ENCODE measurements around the gene FOXN4.

Gene FOXN4

DNA sequence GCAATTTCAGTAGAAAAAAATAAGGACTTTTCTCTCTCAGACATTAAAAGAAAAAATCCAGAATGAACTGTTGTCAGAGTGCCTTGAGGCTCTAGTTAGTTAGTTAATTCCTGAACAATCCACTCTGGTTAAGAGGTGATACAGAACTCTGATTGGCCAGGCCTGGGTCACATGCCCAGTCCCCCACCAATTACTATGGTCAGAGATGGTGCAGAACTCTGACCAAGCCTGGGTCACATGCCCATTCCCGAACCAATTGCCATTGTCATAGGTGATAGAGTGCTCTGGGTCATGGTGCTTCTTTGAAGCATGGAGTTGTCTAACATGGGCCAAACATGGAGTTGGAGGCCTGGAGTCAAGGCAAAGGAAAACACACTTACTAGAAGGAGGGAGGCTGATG lies 27.5 kb upstream of the FOXN4 start:
- H3K9me3 ChIP-seq (ENCODE audit: low read length) = no peaks in the 10 kb centered on the region
- H3K4me1 ChIP-seq (ENCODE audit: insufficient read depth, low read length, severe bottlenecking) = no peaks in the 10 kb centered on the region
- no peaks in the 10 kb centered on the region for H4K20me1 ChIP-seq (ENCODE audit: insufficient read depth, low read length)
- no peaks in the 10 kb centered on the region for H3K27me3 ChIP-seq (ENCODE audit: insufficient read depth, low read length)
- no peak overlapping the region for H3K4me3 ChIP-seq (ENCODE audit: low read depth, low read length, poor library complexity, severe bottlenecking)
- no peaks in the 10 kb centered on the region for H3K79me2 ChIP-seq (ENCODE audit: insufficient read depth, low read length)
- H3K27ac ChIP-seq (ENCODE audit: low read depth, low read length, poor library complexity, severe bottlenecking) = no peak overlapping the region
- no peak overlapping the region for H3K9ac ChIP-seq (ENCODE audit: low read length)
- H3K9me2 ChIP-seq (ENCODE audit: low read depth, low read length) = no peaks in the 10 kb centered on the region
- no peaks in the 10 kb centered on the region for H3F3A ChIP-seq (ENCODE audit: insufficient read depth, low read length)
- H2AFZ ChIP-seq (ENCODE audit: low read length) = no peak overlapping the region
- H3K4me2 ChIP-seq (ENCODE audit: low read length) = no peak overlapping the region
- H3K36me3 ChIP-seq (ENCODE audit: insufficient read depth, low read length) = no peaks in the 10 kb centered on the region
- TF ChIP-seq, protein P1, sequence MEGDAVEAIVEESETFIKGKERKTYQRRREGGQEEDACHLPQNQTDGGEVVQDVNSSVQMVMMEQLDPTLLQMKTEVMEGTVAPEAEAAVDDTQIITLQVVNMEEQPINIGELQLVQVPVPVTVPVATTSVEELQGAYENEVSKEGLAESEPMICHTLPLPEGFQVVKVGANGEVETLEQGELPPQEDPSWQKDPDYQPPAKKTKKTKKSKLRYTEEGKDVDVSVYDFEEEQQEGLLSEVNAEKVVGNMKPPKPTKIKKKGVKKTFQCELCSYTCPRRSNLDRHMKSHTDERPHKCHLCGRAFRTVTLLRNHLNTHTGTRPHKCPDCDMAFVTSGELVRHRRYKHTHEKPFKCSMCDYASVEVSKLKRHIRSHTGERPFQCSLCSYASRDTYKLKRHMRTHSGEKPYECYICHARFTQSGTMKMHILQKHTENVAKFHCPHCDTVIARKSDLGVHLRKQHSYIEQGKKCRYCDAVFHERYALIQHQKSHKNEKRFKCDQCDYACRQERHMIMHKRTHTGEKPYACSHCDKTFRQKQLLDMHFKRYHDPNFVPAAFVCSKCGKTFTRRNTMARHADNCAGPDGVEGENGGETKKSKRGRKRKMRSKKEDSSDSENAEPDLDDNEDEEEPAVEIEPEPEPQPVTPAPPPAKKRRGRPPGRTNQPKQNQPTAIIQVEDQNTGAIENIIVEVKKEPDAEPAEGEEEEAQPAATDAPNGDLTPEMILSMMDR (IDR thresholded peaks at IDR 0.05; ENCODE audit: low read length) = no peak
- no peak for TF ChIP-seq EZH2 (IDR thresholded peaks at IDR 0.05; ENCODE audit: borderline replicate concordance, low read length)

DNA sequence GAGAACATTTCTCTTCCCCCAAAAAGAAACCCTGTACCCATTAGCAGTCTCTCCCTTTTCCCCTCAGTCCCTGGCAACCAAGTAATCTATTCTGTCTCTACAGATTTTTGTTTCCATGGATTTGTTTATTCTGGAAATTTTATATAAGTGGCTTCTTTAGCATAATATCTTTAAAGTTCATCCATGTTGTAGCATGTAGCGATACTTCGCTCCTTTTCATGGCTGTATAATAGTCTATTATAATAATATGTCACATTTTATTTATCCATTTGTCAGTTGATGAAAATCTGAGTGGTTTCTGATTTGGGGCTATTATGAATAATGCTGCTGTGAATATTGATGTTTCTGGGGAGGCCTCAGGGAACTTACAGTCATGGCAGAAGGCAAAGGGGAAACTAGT lies 25.8 kb upstream of the FOXN4 start:
- H3K36me3 ChIP-seq (ENCODE audit: insufficient read depth, low read length) = no peaks in the 10 kb centered on the region
- H3K9ac ChIP-seq (ENCODE audit: low read length) = no peak overlapping the region
- no peaks in the 10 kb centered on the region for H3F3A ChIP-seq (ENCODE audit: insufficient read depth, low read length)
- H4K20me1 ChIP-seq (ENCODE audit: insufficient read depth, low read length) = no peaks in the 10 kb centered on the region
- H3K4me1 ChIP-seq (ENCODE audit: insufficient read depth, low read length, severe bottlenecking) = no peaks in the 10 kb centered on the region
- no peak overlapping the region for H2AFZ ChIP-seq (ENCODE audit: low read length)
- no peaks in the 10 kb centered on the region for H3K9me2 ChIP-seq (ENCODE audit: low read depth, low read length)
- no peak overlapping the region for H3K4me2 ChIP-seq (ENCODE audit: low read length)
- TF ChIP-seq, protein P1 (IDR thresholded peaks at IDR 0.05; ENCODE audit: low read length) = no peak
- no peak for TF ChIP-seq EZH2 (IDR thresholded peaks at IDR 0.05; ENCODE audit: borderline replicate concordance, low read length)
- no peak overlapping the region for H3K4me3 ChIP-seq (ENCODE audit: low read depth, low read length, poor library complexity, severe bottlenecking)
- no peaks in the 10 kb centered on the region for H3K27me3 ChIP-seq (ENCODE audit: insufficient read depth, low read length)
- H3K9me3 ChIP-seq (ENCODE audit: low read length) = no peaks in the 10 kb centered on the region
- no peak overlapping the region for H3K27ac ChIP-seq (ENCODE audit: low read depth, low read length, poor library complexity, severe bottlenecking)
- H3K79me2 ChIP-seq (ENCODE audit: insufficient read depth, low read length) = no peaks in the 10 kb centered on the region

DNA sequence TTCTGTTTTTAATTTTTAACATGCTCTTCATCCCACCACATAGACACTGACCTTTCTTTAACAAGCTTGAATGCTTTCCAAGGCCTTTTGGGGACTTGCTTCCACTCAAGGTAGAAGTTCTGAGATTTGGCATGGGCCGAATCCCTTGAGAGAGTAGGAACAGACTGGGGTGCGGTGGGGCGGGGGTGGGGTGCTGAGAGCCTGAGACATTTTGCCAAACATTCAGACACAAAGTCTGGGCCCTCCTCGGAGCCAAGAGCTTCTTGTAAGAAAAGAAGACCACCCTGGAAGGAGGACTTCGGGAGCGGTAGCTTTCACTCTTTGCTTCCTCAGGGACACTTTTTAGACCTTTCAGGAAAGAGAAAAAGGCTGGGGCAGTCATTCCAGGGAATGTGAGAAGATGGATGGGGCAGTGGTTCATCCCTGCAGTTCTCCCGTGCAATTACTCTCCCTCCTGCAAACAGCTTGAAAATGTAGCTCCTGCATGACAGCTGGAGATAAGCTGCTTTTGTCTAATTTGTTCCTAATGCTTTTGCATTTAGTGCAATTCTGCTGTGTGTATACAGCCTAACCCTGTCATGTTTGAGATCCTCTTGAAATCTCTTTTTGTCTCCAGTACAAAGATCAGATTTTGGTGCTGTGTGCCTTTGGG lies 22.3 kb upstream of the FOXN4 start:
- Histone ChIP-seq H3K36me3 (ENCODE audit: insufficient read depth, low read length) (no peaks in the 10 kb centered on the region), H3K4me2 (ENCODE audit: low read length) (no peak overlapping the region), H3K9me3 (ENCODE audit: low read length) (no peaks in the 10 kb centered on the region), H3K27me3 (ENCODE audit: insufficient read depth, low read length) (no peaks in the 10 kb centered on the region), H3K79me2 (ENCODE audit: insufficient read depth, low read length) (no peaks in the 10 kb centered on the region), H3K4me3 (ENCODE audit: low read depth, low read length, poor library complexity, severe bottlenecking) (no peak overlapping the region), H2AFZ (ENCODE audit: low read length) (no peak overlapping the region), H3K4me1 (ENCODE audit: insufficient read depth, low read length, severe bottlenecking) (no peaks in the 10 kb centered on the region), H3K9me2 (ENCODE audit: low read depth, low read length) (no peaks in the 10 kb centered on the region), H4K20me1 (ENCODE audit: insufficient read depth, low read length) (no peaks in the 10 kb centered on the region), H3K27ac (ENCODE audit: low read depth, low read length, poor library complexity, severe bottlenecking) (no peak overlapping the region), H3F3A (ENCODE audit: insufficient read depth, low read length) (no peaks in the 10 kb centered on the region), H3K9ac (ENCODE audit: low read length) (no peak overlapping the region)
- no peak for TF ChIP-seq EZH2 (IDR thresholded peaks at IDR 0.05; ENCODE audit: borderline replicate concordance, low read length)
- TF ChIP-seq, protein P1 (IDR thresholded peaks at IDR 0.05; ENCODE audit: low read length) = no peak

Data from OCI-LY1 (cell line).